ENCODE data around the gene MAVS. TPM values are rescaled to one million over a fixed set of nuclear protein-coding genes. Genes with fewer than 3 reads are reported as not detected.

Gene MAVS
- total RNA-seq, 1 donor from 2014 or later = 47.0 TPM

- TF ChIP-seq, protein P1, sequence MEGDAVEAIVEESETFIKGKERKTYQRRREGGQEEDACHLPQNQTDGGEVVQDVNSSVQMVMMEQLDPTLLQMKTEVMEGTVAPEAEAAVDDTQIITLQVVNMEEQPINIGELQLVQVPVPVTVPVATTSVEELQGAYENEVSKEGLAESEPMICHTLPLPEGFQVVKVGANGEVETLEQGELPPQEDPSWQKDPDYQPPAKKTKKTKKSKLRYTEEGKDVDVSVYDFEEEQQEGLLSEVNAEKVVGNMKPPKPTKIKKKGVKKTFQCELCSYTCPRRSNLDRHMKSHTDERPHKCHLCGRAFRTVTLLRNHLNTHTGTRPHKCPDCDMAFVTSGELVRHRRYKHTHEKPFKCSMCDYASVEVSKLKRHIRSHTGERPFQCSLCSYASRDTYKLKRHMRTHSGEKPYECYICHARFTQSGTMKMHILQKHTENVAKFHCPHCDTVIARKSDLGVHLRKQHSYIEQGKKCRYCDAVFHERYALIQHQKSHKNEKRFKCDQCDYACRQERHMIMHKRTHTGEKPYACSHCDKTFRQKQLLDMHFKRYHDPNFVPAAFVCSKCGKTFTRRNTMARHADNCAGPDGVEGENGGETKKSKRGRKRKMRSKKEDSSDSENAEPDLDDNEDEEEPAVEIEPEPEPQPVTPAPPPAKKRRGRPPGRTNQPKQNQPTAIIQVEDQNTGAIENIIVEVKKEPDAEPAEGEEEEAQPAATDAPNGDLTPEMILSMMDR (IDR thresholded peaks at IDR 0.05) = no peak
- no peak overlapping the region for H3K27ac Mint-ChIP-seq (ENCODE audit: unreplicated experiment)
Observed at GRCh38 chr20:3866464-3866863, 19.8 kb downstream of the MAVS start.

GRCh38 chr20:3867802-3868201, 21.2 kb downstream of the MAVS start:
- Mint-ChIP-seq H3K9me3 (ENCODE audit: unreplicated experiment) (no peaks in the 10 kb centered on the region), H3K4me1 (ENCODE audit: unreplicated experiment) (peaks cover 8% of the 10 kb centered on the region), H3K36me3 (ENCODE audit: unreplicated experiment) (peaks cover 35% of the 10 kb centered on the region), H3K4me3 (ENCODE audit: unreplicated experiment) (no peak overlapping the region), H3K27ac (ENCODE audit: unreplicated experiment) (peak overlapping the region; percentile 59), H3K27me3 (ENCODE audit: unreplicated experiment) (no peaks in the 10 kb centered on the region)
- TF ChIP-seq, protein P1 (IDR thresholded peaks at IDR 0.05) = no peak
- no peak for DNase-seq (ENCODE audit: extremely low spot score, unreplicated experiment)

More at GRCh38 chr20:3866464-3866863, 19.8 kb downstream of the MAVS start:
- no peak for DNase-seq (ENCODE audit: extremely low spot score, unreplicated experiment)
- H3K27me3 Mint-ChIP-seq (ENCODE audit: unreplicated experiment) = no peaks in the 10 kb centered on the region
- H3K4me3 Mint-ChIP-seq (ENCODE audit: unreplicated experiment) = no peak overlapping the region
- H3K4me1 Mint-ChIP-seq (ENCODE audit: unreplicated experiment) = peaks cover 6% of the 10 kb centered on the region
- H3K36me3 Mint-ChIP-seq (ENCODE audit: unreplicated experiment) = peaks cover 40% of the 10 kb centered on the region
- H3K9me3 Mint-ChIP-seq (ENCODE audit: unreplicated experiment) = no peaks in the 10 kb centered on the region

DNA sequence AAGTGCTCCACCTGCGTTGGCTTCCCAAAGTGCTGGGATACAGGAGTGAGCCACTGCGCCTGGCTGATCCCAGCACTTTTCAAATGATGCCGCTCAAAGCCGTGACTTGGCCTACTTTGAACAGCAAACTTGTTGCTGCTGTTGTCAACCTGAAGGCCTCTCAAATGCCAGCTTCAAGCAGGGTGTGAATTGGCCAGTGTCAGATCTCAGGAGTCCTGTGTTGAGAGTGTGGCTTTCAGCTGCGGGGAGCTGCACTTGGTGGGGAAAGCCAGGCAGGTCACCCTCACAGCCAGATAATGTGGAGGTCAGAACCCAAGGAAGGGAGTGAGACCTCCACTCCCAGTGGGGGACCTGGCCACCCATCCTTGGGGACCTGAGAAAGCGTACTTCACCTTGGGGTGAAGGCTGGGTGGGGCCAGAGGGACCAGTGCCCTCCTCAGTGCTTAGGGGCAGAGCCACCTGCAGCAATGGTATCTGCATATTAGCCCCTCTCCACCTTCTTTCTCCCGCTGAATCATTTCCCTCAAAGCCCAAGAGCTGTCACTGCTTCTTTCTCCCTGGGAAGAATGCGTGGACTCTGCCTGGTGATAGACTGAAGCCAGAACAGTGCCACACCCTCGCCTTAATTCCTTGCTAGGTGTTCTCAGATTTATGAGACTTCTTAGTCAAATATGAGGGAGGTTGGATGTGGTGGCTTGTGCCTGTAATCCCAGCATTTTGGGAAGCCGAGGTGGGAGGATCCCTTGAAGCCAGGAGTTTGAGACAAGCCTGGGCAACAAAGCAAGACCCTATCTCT, 23.4 kb downstream of the MAVS start:
- Mint-ChIP-seq H3K4me3 (ENCODE audit: unreplicated experiment) (no peak overlapping the region), H3K27me3 (ENCODE audit: unreplicated experiment) (no peaks in the 10 kb centered on the region), H3K27ac (ENCODE audit: unreplicated experiment) (no peak overlapping the region), H3K4me1 (ENCODE audit: unreplicated experiment) (peaks cover 12% of the 10 kb centered on the region), H3K9me3 (ENCODE audit: unreplicated experiment) (no peaks in the 10 kb centered on the region), H3K36me3 (ENCODE audit: unreplicated experiment) (peaks cover 34% of the 10 kb centered on the region)
- TF ChIP-seq, protein P1 (IDR thresholded peaks at IDR 0.05) = no peak
- DNase-seq (ENCODE audit: extremely low spot score, unreplicated experiment) = no peak

GRCh38 chr20:3871550-3872265, 25.1 kb downstream of the MAVS start:
- Mint-ChIP-seq H3K27ac (ENCODE audit: unreplicated experiment) (peak overlapping the region; percentile 41), H3K4me1 (ENCODE audit: unreplicated experiment) (peaks cover 23% of the 10 kb centered on the region), H3K27me3 (ENCODE audit: unreplicated experiment) (no peaks in the 10 kb centered on the region), H3K36me3 (ENCODE audit: unreplicated experiment) (peaks cover 30% of the 10 kb centered on the region), H3K4me3 (ENCODE audit: unreplicated experiment) (no peak overlapping the region), H3K9me3 (ENCODE audit: unreplicated experiment) (no peaks in the 10 kb centered on the region)
- DNase-seq (ENCODE audit: extremely low spot score, unreplicated experiment) = no peak
- TF ChIP-seq, protein P1 (IDR thresholded peaks at IDR 0.05) = no peak

GRCh38 chr20:3873507-3873906, 26.9 kb downstream of the MAVS start:
- Mint-ChIP-seq H3K9me3 (ENCODE audit: unreplicated experiment) (no peaks in the 10 kb centered on the region), H3K27me3 (ENCODE audit: unreplicated experiment) (no peaks in the 10 kb centered on the region), H3K27ac (ENCODE audit: unreplicated experiment) (no peak overlapping the region), H3K4me1 (ENCODE audit: unreplicated experiment) (peaks cover 31% of the 10 kb centered on the region), H3K4me3 (ENCODE audit: unreplicated experiment) (no peak overlapping the region), H3K36me3 (ENCODE audit: unreplicated experiment) (peaks cover 24% of the 10 kb centered on the region)
- TF ChIP-seq, protein P1 (IDR thresholded peaks at IDR 0.05) = no peak
- DNase-seq (ENCODE audit: extremely low spot score, unreplicated experiment) = no peak

Data from osteocyte (in vitro differentiated cells).